GM23248 (cell line): ENCODE measurements around the gene SBF2. TPM values are rescaled to one million over a fixed set of nuclear protein-coding genes. Genes with fewer than 3 reads are reported as not detected.
A peak's percentile ranks its signal among the peaks of the same experiment; 100 is the strongest.

Source experiments
- DNase-seq: peaks from one replicate; pipeline ENCODE4 v3.0.0-alpha.2; 2015
- H2AFZ ChIP-seq: fragments of 200-600 bp; sonication (generic); 2 replicates; pipeline ENCODE4 v1.6.1; 2016; ENCODE audit warnings: antibody characterized with exemption
- H3F3A ChIP-seq: fragments of 200-600 bp; sonication (generic); 2 replicates; pipeline ENCODE4 v1.6.1; 2016; ENCODE audit warnings: mild to moderate bottlenecking, antibody characterized with exemption, mixed run types; ENCODE audit not compliant: insufficient read depth
- H3K27ac ChIP-seq: fragments of 200-600 bp; sonication (generic); 2 replicates; pipeline ENCODE4 v1.5.1; 2016; ENCODE audit warnings: mild to moderate bottlenecking
- H3K27me3 ChIP-seq: fragments of 200-600 bp; sonication (generic); replicated peaks from 2 replicates; pipeline ENCODE4 v1.6.1; 2016; ENCODE audit warnings: mild to moderate bottlenecking; ENCODE audit not compliant: insufficient read depth
- H3K36me3 ChIP-seq: fragments of 200-600 bp; sonication (generic); 2 replicates; pipeline ENCODE4 v1.6.1; 2016; ENCODE audit warnings: low read depth, mild to moderate bottlenecking
- H3K4me1 ChIP-seq: fragments of 200-600 bp; sonication (generic); 2 replicates; pipeline ENCODE4 v1.6.1; 2016; ENCODE audit warnings: mild to moderate bottlenecking; ENCODE audit not compliant: insufficient read depth
- H3K4me2 ChIP-seq: fragments of 200-600 bp; sonication (generic); one replicate; pipeline ENCODE4 v1.6.1; 2016; ENCODE audit warnings: mild to moderate bottlenecking; ENCODE audit not compliant: unreplicated experiment
- H3K4me3 ChIP-seq: fragments of 200-600 bp; sonication (generic); 2 replicates; pipeline ENCODE4 v1.5.1; 2016; ENCODE audit warnings: mild to moderate bottlenecking
- H3K79me2 ChIP-seq: fragments of 200-600 bp; sonication (generic); 2 replicates; pipeline ENCODE4 v1.6.1; 2016; ENCODE audit warnings: mild to moderate bottlenecking; ENCODE audit not compliant: insufficient read depth
- H3K9ac ChIP-seq: fragments of 200-600 bp; sonication (generic); 2 replicates; pipeline ENCODE4 v1.6.1; 2016; ENCODE audit warnings: mild to moderate bottlenecking
- H3K9me2 ChIP-seq: fragments of 200-600 bp; sonication (generic); 2 replicates; pipeline ENCODE4 v1.6.1; 2016; ENCODE audit warnings: mixed run types, mild to moderate bottlenecking, moderate library complexity; ENCODE audit not compliant: insufficient read depth
- H3K9me3 ChIP-seq: fragments of 200-600 bp; sonication (generic); one replicate; pipeline ENCODE4 v1.6.1; 2017; ENCODE audit warnings: low read depth
- H4K20me1 ChIP-seq: fragments of 200-600 bp; sonication (generic); 2 replicates; pipeline ENCODE4 v1.6.0; 2016; ENCODE audit not compliant: insufficient read depth
- EZH2 ChIP-seq: fragments of 200-600 bp; sonication (generic); IDR thresholded peaks from 2 replicates; pipeline ENCODE4 v1.6.1; 2018; ENCODE audit warnings: antibody characterized with exemption, mild to moderate bottlenecking; ENCODE audit not compliant: insufficient read depth, poor library complexity, severe bottlenecking
- EZH2phosphoT487 ChIP-seq: fragments of 200-600 bp; sonication (generic); IDR thresholded peaks from 2 replicates; pipeline ENCODE4 v1.6.1; 2018; ENCODE audit warnings: antibody characterized with exemption, moderate library complexity, mild to moderate bottlenecking, low read depth; ENCODE audit not compliant: insufficient read depth
- WGBS, 2 experiments: methylation state at CpG; one replicate each; pipeline ENCODE4 v1.1.6; 2015 to 2017; ENCODE audit warnings: low lambda C conversion rate in 2 of 2, low coverage in 1 of 2; ENCODE audit errors: missing lambda C conversion rate in 2 of 2; 5-methylcytosine and 5-hydroxymethylcytosine counted together
- in situ Hi-C: fragments of 300-500 bp; cut with MboI; formaldehyde crosslinking; loops from 2 replicates; pipeline ENCODE4 v1.15.0; 2020
- polyA plus RNA-seq: library from polyadenylated mRNA; unstranded; fragments of >200 nt; fragmentation: Nextera tagmentation; extraction: Ambion mirVana; gene quantifications from 2 replicates; pipeline ENCODE4 v1.2.1, GENCODE V29; 2016
- total RNA-seq: library from RNA; depleted of rRNA; stranded (reverse); fragments of >200 nt; shearing (Covaris generic); gene quantifications from 2 replicates; pipeline ENCODE4 v1.2.3, GENCODE V29; 2014

The SBF2 gene
- total and polyA plus RNA-seq, 2 experiments from 2014 or later: 21.9 to 32.7 TPM

GRCh38 chr11:9758637-9759518 is 535.1 kb downstream of the SBF2 start:
- Histone ChIP-seq H4K20me1 (no peaks in the 10 kb centered on the region), H3K4me2 (peak overlapping the region; percentile 80), H3K9me3 (no peaks in the 10 kb centered on the region), H2AFZ (peak overlapping the region; percentile 65), H3K9me2 (no peaks in the 10 kb centered on the region; the same call in 1 of the 2 replicates), H3K36me3 (no peaks in the 10 kb centered on the region), H3K27me3 (no peaks in the 10 kb centered on the region), H3K9ac (peak overlapping the region; percentile 86), H3K4me3 (peak overlapping the region; percentile 63), H3K27ac (peak overlapping the region; percentile 98), H3K4me1 (peaks cover 49% of the 10 kb centered on the region), H3K79me2 (peaks cover 16% of the 10 kb centered on the region), H3F3A (peaks cover 40% of the 10 kb centered on the region)
- no peak for TF ChIP-seq EZH2
- TF ChIP-seq EZH2phosphoT487: no peak
- peak; percentile 84 for DNase-seq
- WGBS, 2 experiments: 1 to 4% methylated on average over 41 to 58 of the region's 58 CpGs
- in situ Hi-C loops: loop anchor here (10.0 kb wide), 1 partner anchor 556 kb away; no protein-coding TSS in a partner anchor

DNA sequence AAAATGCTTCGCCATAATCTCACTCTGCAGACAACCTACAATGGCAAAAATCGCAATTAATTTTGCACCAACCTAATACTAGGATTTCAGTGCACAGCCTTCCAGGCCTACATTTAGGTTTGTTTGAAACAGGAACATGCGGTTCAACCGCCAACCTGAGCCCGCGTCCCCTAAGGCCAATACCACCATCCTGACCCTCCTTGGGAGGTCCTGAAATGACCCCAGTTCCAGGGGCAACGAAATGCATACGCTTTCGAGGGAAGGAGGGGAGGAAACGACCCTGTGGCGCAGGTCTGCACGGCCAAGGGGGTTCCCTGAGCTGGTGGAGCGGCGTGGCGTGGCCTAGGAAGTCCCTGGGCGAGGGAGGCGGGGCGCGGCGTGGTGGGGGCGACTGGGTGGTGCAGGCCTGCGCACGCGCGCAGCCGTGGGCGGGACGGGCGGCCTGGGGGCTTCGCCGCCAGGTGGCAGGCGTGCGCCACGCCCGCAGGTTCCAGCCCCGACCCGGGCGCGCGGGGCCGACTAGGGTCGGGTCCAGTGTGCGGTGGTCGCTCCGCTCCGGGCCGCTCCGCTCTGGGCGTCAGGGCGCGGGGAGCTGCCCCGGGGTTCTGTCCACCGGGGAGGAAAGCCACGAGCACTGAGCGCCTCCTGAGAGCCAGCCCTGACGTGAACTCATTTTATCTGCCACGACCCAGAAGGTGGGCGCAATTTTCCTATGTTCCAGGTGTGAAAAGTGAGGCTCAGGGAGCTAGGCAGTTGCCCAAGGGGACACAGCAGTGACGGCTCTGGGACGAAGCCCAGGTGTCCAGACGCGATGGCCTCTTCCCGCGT is 536.0 kb downstream of the SBF2 start:
- H3K4me2 ChIP-seq: peak overlapping the region; percentile 80
- peaks cover 56% of the 10 kb centered on the region for H3K4me1 ChIP-seq
- H3K4me3 ChIP-seq: peak overlapping the region; percentile 63
- in situ Hi-C loops: loop anchor here (10.0 kb wide), 1 partner anchor 557 kb away; no protein-coding TSS in a partner anchor
- no peaks in the 10 kb centered on the region for H3K9me2 ChIP-seq
- H3K79me2 ChIP-seq: peaks cover 7% of the 10 kb centered on the region; the same call in 1 of the 2 replicates
- H3K9me3 ChIP-seq: no peaks in the 10 kb centered on the region
- H3K36me3 ChIP-seq: no peaks in the 10 kb centered on the region
- peak overlapping the region; percentile 86 for H3K9ac ChIP-seq
- TF ChIP-seq EZH2phosphoT487: no peak
- TF ChIP-seq EZH2: no peak
- peak overlapping the region; percentile 65 for H2AFZ ChIP-seq
- DNase-seq: peak; percentile 89
- H3K27me3 ChIP-seq: no peaks in the 10 kb centered on the region
- 6 to 8% methylated on average over 35 to 41 of the region's 64 CpGs for WGBS, 2 experiments
- H3F3A ChIP-seq: peaks cover 49% of the 10 kb centered on the region
- H4K20me1 ChIP-seq: no peaks in the 10 kb centered on the region
- H3K27ac ChIP-seq: peak overlapping the region; percentile 98

DNA sequence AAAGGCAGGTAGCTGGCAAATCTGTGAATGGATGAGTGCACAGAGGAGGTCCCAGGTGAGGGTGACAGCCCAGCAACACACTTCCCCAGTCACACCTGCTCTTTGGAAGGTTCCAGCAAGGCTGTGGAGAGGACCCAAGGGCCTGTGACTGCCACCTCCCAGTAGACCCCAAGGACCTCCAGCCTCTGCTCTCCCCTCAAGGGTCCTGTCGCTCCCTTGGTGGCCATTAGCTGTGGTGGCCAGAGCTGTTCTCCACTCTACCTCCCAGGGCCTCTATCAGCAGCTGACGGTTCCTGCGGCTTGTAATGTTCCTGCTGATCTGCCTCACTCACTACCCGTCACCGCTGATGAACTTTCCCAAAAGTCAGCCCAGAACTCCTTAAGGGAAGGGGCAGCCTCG is 537.1 kb downstream of the SBF2 start:
- Histone ChIP-seq H4K20me1 (no peaks in the 10 kb centered on the region), H3K9me3 (no peaks in the 10 kb centered on the region), H3K4me1 (peaks cover 67% of the 10 kb centered on the region), H3K36me3 (0 out of 2 replicates have a peak, but pooled peaks cover under 1% of the 10 kb centered on the region), H3F3A (peaks cover 60% of the 10 kb centered on the region), H2AFZ (no peak overlapping the region), H3K79me2 (no peaks in the 10 kb centered on the region), H3K9ac (no peak overlapping the region), H3K27ac (no peak overlapping the region), H3K27me3 (no peaks in the 10 kb centered on the region), H3K9me2 (no peaks in the 10 kb centered on the region), H3K4me3 (no peak overlapping the region), H3K4me2 (no peak overlapping the region)
- TF ChIP-seq EZH2 (no peak), EZH2phosphoT487 (no peak)
- no peak for DNase-seq
- in situ Hi-C loops: loop anchor here (10.0 kb wide), 1 partner anchor 558 kb away; no protein-coding TSS in a partner anchor
- WGBS, 2 experiments: 97 to 98% methylated on average over 6 of the region's 6 CpGs

- DNase-seq: no peak
- Histone ChIP-seq H3K9me2 (no peaks in the 10 kb centered on the region), H3K79me2 (no peaks in the 10 kb centered on the region), H3K4me2 (no peak overlapping the region), H3K27me3 (no peaks in the 10 kb centered on the region), H3K9ac (no peak overlapping the region), H3K27ac (no peak overlapping the region), H3F3A (peaks cover 64% of the 10 kb centered on the region), H3K4me1 (peaks cover 66% of the 10 kb centered on the region), H3K9me3 (no peaks in the 10 kb centered on the region), H2AFZ (no peak overlapping the region), H3K36me3 (peaks cover 5% of the 10 kb centered on the region; the same call in 1 of the 2 replicates), H4K20me1 (no peaks in the 10 kb centered on the region), H3K4me3 (no peak overlapping the region)
- WGBS, 2 experiments: 96 to 97% methylated on average over 5 of the region's 5 CpGs
- in situ Hi-C loops: loop anchor here (10.0 kb wide), 1 partner anchor 558 kb away; no protein-coding TSS in a partner anchor
- no peak for TF ChIP-seq EZH2
- TF ChIP-seq EZH2phosphoT487: no peak
Measured at GRCh38 chr11:9756461-9756860, 537.6 kb downstream of the SBF2 start.
